Trophoblast cell (in vitro differentiated cells and primary cell): Measurements from ENCODE around the gene PDE4D.
A peak's percentile ranks its signal among the peaks of the same experiment; 100 is the strongest.

Experiments used
- DNase-seq, 2 donors: peaks; one replicate each; pipeline ENCODE4 v3.0.0-alpha.2; 2016
- H2AFZ ChIP-seq: 2 replicates; pipeline ENCODE4 v1.6.1; 2013; ENCODE audit warnings: low read length, moderate library complexity, mild to moderate bottlenecking; ENCODE audit not compliant: insufficient read depth, poor library complexity
- H2AK5ac ChIP-seq: 2 replicates; pipeline ENCODE4 v1.6.1; 2013; ENCODE audit warnings: mild to moderate bottlenecking, low read length
- H2BK120ac ChIP-seq: 2 replicates; pipeline ENCODE4 v1.6.1; 2013; ENCODE audit warnings: low read length, mild to moderate bottlenecking, moderate library complexity; ENCODE audit not compliant: insufficient read depth, poor library complexity
- H2BK12ac ChIP-seq: 2 replicates; pipeline ENCODE4 v1.6.1; 2013; ENCODE audit warnings: mild to moderate bottlenecking, low read length, moderate library complexity
- H2BK5ac ChIP-seq: 2 replicates; pipeline ENCODE4 v1.6.1; 2013; ENCODE audit warnings: low read length, low read depth, moderate library complexity, mild to moderate bottlenecking; ENCODE audit not compliant: poor library complexity
- H3K14ac ChIP-seq: 2 replicates; pipeline ENCODE4 v1.6.1; 2013; ENCODE audit warnings: mild to moderate bottlenecking, low read length
- H3K18ac ChIP-seq: 2 replicates; pipeline ENCODE4 v1.6.1; 2013; ENCODE audit warnings: mild to moderate bottlenecking, low read length
- H3K23ac ChIP-seq: 2 replicates; pipeline ENCODE4 v1.6.1; 2013; ENCODE audit warnings: low read length
- H3K27ac ChIP-seq: 2 replicates; pipeline ENCODE4 v1.5.1; 2013; ENCODE audit warnings: low read depth, mild to moderate bottlenecking, inconsistent platforms, low read length, moderate library complexity
- H3K27me3 ChIP-seq: 2 replicates; pipeline ENCODE4 v1.6.1; 2013; ENCODE audit warnings: inconsistent platforms, mild to moderate bottlenecking, low read length, moderate library complexity; ENCODE audit not compliant: insufficient read depth
- H3K36me3 ChIP-seq, 2 experiments: 1 replicate in 1 of 2; 2 replicates in 1 of 2; pipeline ENCODE4 v1.6.1; 2013; ENCODE audit warnings: low read length in 2 of 2, mild to moderate bottlenecking in 2 of 2, moderate library complexity in 1 of 2; ENCODE audit not compliant: insufficient read depth in 2 of 2, control insufficient read depth in 1 of 2
- H3K4ac ChIP-seq: 2 replicates; pipeline ENCODE4 v1.6.1; 2013; ENCODE audit warnings: low read depth, mild to moderate bottlenecking, low read length, moderate library complexity
- H3K4me1 ChIP-seq, 2 experiments: 1 replicate in 1 of 2; 2 replicates in 1 of 2; pipeline ENCODE4 v1.6.1; 2013; ENCODE audit warnings: low read length in 2 of 2, mild to moderate bottlenecking in 2 of 2, moderate library complexity in 1 of 2; ENCODE audit not compliant: insufficient read depth in 2 of 2, control insufficient read depth in 1 of 2
- H3K4me2 ChIP-seq: 2 replicates; pipeline ENCODE4 v1.6.1; 2013; ENCODE audit warnings: inconsistent platforms, mild to moderate bottlenecking, low read length, moderate library complexity
- H3K4me3 ChIP-seq: 2 replicates; pipeline ENCODE4 v1.5.1; 2013; ENCODE audit warnings: mild to moderate bottlenecking, low read depth, low read length, inconsistent platforms
- H3K79me1 ChIP-seq: one replicate; pipeline ENCODE4 v1.6.1; 2013; ENCODE audit warnings: low read length
- H3K79me2 ChIP-seq: 2 replicates; pipeline ENCODE4 v1.6.1; 2013; ENCODE audit warnings: low read length, mild to moderate bottlenecking; ENCODE audit not compliant: control insufficient read depth, insufficient read depth, poor library complexity
- H3K9ac ChIP-seq: 2 replicates; pipeline ENCODE4 v1.6.1; 2013; ENCODE audit warnings: mild to moderate bottlenecking, low read length
- H3K9me3 ChIP-seq: 2 replicates; pipeline ENCODE4 v1.6.1; 2013; ENCODE audit warnings: low read depth, mild to moderate bottlenecking, control low read depth, inconsistent platforms, low read length; ENCODE audit not compliant: insufficient read depth
- H4K12ac ChIP-seq: 2 replicates; pipeline ENCODE4 v1.6.1; 2013; ENCODE audit warnings: low read depth, mild to moderate bottlenecking, low read length, moderate library complexity
- H4K8ac ChIP-seq: 2 replicates; pipeline ENCODE4 v1.6.1; 2013; ENCODE audit warnings: low read depth, mild to moderate bottlenecking, low read length, moderate library complexity
- H4K91ac ChIP-seq: one replicate; pipeline ENCODE4 v1.6.1; 2013; ENCODE audit warnings: low read depth, mild to moderate bottlenecking, low read length, moderate library complexity
- WGBS: extraction: QIAGEN DNeasy Blood & Tissue Kit; methylation state at CpG from one replicate; pipeline ENCODE4 v1.1.7; 2013; ENCODE audit warnings: missing lambda C conversion rate; ENCODE audit not compliant: insufficient read length, insufficient coverage; ENCODE audit errors: extremely low coverage; 5-methylcytosine and 5-hydroxymethylcytosine counted together

PDE4D gene

DNA sequence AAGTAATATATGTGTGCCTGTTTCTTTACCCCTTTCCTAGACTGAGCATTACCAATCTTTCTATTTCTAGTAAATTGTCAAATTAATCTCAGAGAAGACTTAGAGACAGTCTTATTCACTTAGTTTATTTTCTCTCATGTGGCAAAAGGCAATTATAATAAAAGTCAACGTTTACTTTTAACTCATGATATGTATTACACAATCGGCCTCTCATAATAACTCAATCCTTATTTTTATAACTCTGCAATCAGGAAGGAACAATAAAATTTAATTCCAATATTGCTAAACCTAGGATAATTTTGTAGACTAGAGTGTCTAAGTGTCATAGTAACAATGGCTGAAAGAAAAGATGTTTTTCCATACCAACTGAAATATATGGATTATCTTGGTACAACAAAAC, 214.6 kb downstream of the PDE4D start:
- Histone ChIP-seq H3K23ac (no peak overlapping the region), H3K18ac (no peak overlapping the region), H3K4me2 (no peak overlapping the region), H3K27me3 (no peaks in the 10 kb centered on the region), H3K4me3 (no peak overlapping the region), H3K79me1 (no peaks in the 10 kb centered on the region), H3K4ac (no peak overlapping the region), H4K8ac (no peak overlapping the region), H2AFZ (no peak overlapping the region), H3K9ac (no peak overlapping the region), H2AK5ac (no peak overlapping the region), H4K12ac (no peak overlapping the region), H3K36me3 (no peaks in the 10 kb centered on the region), H3K4me1 (no peaks in the 10 kb centered on the region), H2BK12ac (no peak overlapping the region), H3K27ac (no peak overlapping the region), H3K79me2 (no peaks in the 10 kb centered on the region), H3K14ac (no peak overlapping the region), H2BK120ac (no peak overlapping the region), H2BK5ac (no peak overlapping the region), H4K91ac (no peak overlapping the region), H3K9me3 (no peaks in the 10 kb centered on the region)
- WGBS = no CpG with 5 or more reads among the region's 2 CpGs
- DNase-seq = no peak

DNA sequence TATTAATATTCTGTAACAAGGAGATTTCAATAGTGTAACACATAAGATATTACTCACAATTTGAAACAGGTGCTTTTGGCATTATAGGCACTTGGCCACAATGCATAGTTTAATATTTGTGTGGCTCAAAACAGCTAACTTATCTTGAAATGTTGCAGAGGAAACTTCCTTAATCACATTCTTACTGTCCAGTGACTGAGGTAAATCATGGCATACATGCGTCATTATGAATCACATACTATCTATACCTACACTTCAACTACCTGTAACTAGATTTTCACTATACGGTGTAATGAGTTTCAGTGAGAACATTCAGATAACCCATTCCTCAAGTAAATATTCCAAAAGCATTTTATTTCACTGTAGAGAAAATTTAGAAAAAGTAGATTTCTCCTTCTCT, 218.8 kb downstream of the PDE4D start:
- no peak overlapping the region for H3K27ac ChIP-seq
- H3K9ac ChIP-seq = no peak overlapping the region
- H3K9me3 ChIP-seq = no peaks in the 10 kb centered on the region
- no peaks in the 10 kb centered on the region for H3K27me3 ChIP-seq
- no peak overlapping the region for H2AK5ac ChIP-seq
- DNase-seq = no peak
- H3K18ac ChIP-seq = no peak overlapping the region
- H2AFZ ChIP-seq = no peak overlapping the region
- H4K91ac ChIP-seq = no peak overlapping the region
- H2BK5ac ChIP-seq = no peak overlapping the region
- no peaks in the 10 kb centered on the region for H3K4me1 ChIP-seq
- H3K4me2 ChIP-seq = no peak overlapping the region
- no peaks in the 10 kb centered on the region for H3K79me2 ChIP-seq
- H2BK120ac ChIP-seq = no peak overlapping the region
- H3K23ac ChIP-seq = no peak overlapping the region
- no peak overlapping the region for H4K8ac ChIP-seq
- no peak overlapping the region for H4K12ac ChIP-seq
- no peak overlapping the region for H3K4ac ChIP-seq
- no CpG with 5 or more reads among the region's 2 CpGs for WGBS
- no peaks in the 10 kb centered on the region for H3K79me1 ChIP-seq
- no peak overlapping the region for H2BK12ac ChIP-seq
- H3K4me3 ChIP-seq = no peak overlapping the region
- H3K14ac ChIP-seq = no peak overlapping the region
- H3K36me3 ChIP-seq = no peaks in the 10 kb centered on the region

DNA sequence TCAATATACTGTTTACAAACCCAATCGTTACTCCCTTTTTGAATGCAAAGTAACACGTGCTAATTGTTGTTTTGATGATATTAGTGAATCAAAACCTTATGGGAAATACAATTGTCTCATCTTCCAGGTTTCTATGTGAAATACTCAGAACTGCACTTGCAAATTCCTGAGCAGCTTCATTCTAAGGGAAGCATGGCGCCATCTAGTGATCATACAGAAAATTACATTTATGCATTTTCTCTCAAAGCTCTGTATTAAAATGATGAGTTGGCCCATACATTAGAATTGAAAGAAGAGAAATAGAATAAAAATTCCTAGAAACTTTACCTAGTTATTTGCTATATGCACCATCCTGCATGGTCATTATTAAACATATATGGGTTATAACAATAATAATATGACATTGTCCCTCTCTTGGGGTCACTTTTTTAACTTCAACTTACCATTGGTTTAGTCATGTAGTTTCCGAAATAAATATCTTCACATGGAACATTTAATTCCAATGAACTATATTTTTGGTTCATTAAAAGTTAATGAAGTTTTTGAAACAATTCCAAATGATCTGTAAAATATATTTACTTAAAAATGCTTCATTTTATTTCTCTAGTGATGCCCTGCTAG, 220.0 kb downstream of the PDE4D start:
- Histone ChIP-seq H3K18ac (no peak overlapping the region), H3K14ac (no peak overlapping the region), H2AK5ac (no peak overlapping the region), H4K12ac (no peak overlapping the region), H2BK12ac (no peak overlapping the region), H3K4me2 (no peak overlapping the region), H3K4me1 (no peaks in the 10 kb centered on the region), H2BK120ac (no peak overlapping the region), H3K79me2 (no peaks in the 10 kb centered on the region), H3K27me3 (no peaks in the 10 kb centered on the region), H3K79me1 (no peaks in the 10 kb centered on the region), H3K4me3 (no peak overlapping the region), H3K9ac (no peak overlapping the region), H2BK5ac (no peak overlapping the region), H3K4ac (no peak overlapping the region), H3K36me3 (no peaks in the 10 kb centered on the region), H4K91ac (no peak overlapping the region), H3K27ac (no peak overlapping the region), H4K8ac (no peak overlapping the region), H3K9me3 (no peaks in the 10 kb centered on the region), H2AFZ (no peak overlapping the region), H3K23ac (no peak overlapping the region)
- WGBS = no CpG with 5 or more reads among the region's 4 CpGs
- peak in 1 of 2 donors; percentile 86 for DNase-seq

DNA sequence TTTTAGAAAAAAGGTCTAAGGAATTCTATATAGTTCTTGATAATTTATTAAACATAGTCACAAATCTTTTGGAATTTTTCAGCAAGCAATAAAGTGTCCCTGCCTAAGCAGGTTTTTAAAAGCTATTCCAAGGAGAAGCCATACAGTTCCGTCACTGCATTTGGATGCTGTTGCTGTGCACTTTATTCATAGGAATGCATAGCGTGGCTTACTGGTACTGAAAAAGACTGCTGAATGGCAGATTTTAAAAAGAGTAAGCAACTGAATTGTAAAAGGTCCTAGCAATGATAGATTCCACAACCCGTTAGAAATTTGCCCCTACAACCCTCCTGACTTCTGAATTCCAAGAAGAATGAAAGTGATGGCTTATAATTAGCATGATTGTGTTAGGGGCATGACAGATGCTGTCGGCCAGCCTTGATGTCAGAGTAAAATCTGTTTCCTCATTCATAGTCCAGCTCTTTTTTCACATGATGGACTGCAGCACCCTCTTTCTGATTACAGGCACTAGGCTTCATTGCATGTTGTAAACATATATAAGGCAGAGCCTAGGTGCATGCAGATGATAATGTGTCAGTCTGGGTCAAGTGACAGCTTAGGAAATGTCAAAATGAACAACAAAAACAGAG, 227.0 kb downstream of the PDE4D start:
- Histone ChIP-seq H3K36me3 (no peaks in the 10 kb centered on the region), H2AK5ac (no peak overlapping the region), H3K23ac (no peak overlapping the region), H3K4me3 (no peak overlapping the region), H3K4me2 (no peak overlapping the region), H4K8ac (no peak overlapping the region), H4K91ac (no peak overlapping the region), H3K4me1 (no peaks in the 10 kb centered on the region), H3K14ac (no peak overlapping the region), H3K9me3 (no peaks in the 10 kb centered on the region), H3K79me2 (no peaks in the 10 kb centered on the region), H3K27me3 (no peaks in the 10 kb centered on the region), H3K4ac (no peak overlapping the region), H3K18ac (no peak overlapping the region), H3K79me1 (no peaks in the 10 kb centered on the region), H2BK5ac (no peak overlapping the region), H4K12ac (no peak overlapping the region), H3K9ac (no peak overlapping the region), H2AFZ (no peak overlapping the region), H2BK120ac (no peak overlapping the region), H2BK12ac (no peak overlapping the region), H3K27ac (no peak overlapping the region)
- no CpG with 5 or more reads among the region's 4 CpGs for WGBS
- DNase-seq = no peak
